Omental fat pad (tissue), 4 donors: ENCODE measurements around the gene FAM228B. TPM values are rescaled to one million over a fixed set of nuclear protein-coding genes. Genes with fewer than 3 reads are reported as not detected.
"Not testable (repeated sequence)": the region's sequence is repeated elsewhere in the genome, so short reads cannot be mapped to it uniquely, and the experiment has no call there.

ENCODE experiments used
- ATAC-seq: fragments of 150-250 bp; one replicate; pipeline ENCODE4 v1.9.1; 2016; ENCODE audit warnings: mild to moderate bottlenecking, moderate library complexity; ENCODE audit not compliant: low FRiP score
- DNase-seq: peaks from one replicate; pipeline ENCODE4 v3.0.0-alpha.2; 2019; ENCODE audit warnings: low spot score
- total RNA-seq, 4 donors: library from RNA; depleted of rRNA; stranded (reverse); fragments of >200 nt; gene quantifications; one replicate each; pipeline ENCODE4 v1.1.0, GENCODE V29; 2016
- TF ChIP-seq, protein P1 (sequence below), 3 donors: fragments of 450-650 bp; IDR thresholded peaks; one replicate each; pipeline ENCODE4 v1.5.1; 2016 to 2017; ENCODE audit warnings: antibody characterized with exemption in 3 of 3, mild to moderate bottlenecking in 3 of 3, moderate library complexity in 2 of 3

FAM228B gene
- total RNA-seq, 4 donors from 2014 or later: 13.4 to 21.8 (median 17.0) TPM

GRCh38 chr2:24132543-24132942 lies 9.3 kb downstream of the FAM228B start:
- TF ChIP-seq, protein P1, sequence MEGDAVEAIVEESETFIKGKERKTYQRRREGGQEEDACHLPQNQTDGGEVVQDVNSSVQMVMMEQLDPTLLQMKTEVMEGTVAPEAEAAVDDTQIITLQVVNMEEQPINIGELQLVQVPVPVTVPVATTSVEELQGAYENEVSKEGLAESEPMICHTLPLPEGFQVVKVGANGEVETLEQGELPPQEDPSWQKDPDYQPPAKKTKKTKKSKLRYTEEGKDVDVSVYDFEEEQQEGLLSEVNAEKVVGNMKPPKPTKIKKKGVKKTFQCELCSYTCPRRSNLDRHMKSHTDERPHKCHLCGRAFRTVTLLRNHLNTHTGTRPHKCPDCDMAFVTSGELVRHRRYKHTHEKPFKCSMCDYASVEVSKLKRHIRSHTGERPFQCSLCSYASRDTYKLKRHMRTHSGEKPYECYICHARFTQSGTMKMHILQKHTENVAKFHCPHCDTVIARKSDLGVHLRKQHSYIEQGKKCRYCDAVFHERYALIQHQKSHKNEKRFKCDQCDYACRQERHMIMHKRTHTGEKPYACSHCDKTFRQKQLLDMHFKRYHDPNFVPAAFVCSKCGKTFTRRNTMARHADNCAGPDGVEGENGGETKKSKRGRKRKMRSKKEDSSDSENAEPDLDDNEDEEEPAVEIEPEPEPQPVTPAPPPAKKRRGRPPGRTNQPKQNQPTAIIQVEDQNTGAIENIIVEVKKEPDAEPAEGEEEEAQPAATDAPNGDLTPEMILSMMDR (IDR thresholded peaks at IDR 0.05): no peak
- DNase-seq (no peak), ATAC-seq (no peak)

DNA sequence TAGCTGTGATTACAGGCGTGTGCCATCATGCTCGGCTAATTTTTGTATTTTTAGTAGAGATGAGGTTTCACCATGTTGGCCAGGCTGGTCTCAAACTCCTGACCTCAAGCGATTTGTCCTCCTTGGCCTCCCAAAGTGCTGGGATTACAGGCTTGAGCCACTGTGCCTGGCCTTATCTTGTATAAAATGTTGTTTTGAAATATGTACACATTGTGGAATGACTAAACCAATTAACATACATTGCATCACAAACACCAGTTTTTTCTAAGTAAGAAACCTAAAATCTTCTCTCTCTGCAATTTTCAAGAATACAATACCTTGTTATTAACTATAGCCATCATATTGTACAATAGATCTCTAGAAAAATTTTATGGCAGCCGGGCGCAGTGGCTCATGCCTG lies 17.0 kb downstream of the FAM228B start:
- ATAC-seq, DNase-seq: not testable (repeated sequence)

- TF ChIP-seq, protein P1 (IDR thresholded peaks at IDR 0.05): no peak
- DNase-seq (no peak), ATAC-seq (no peak)
Observed at GRCh38 chr2:24147364-24147763, 24.1 kb downstream of the FAM228B start.

GRCh38 chr2:24152413-24153197 lies 29.3 kb downstream of the FAM228B start:
- DNase-seq: no peak
- TF ChIP-seq, protein P1 (IDR thresholded peaks at IDR 0.05): no peak
- ATAC-seq: no peak

DNA sequence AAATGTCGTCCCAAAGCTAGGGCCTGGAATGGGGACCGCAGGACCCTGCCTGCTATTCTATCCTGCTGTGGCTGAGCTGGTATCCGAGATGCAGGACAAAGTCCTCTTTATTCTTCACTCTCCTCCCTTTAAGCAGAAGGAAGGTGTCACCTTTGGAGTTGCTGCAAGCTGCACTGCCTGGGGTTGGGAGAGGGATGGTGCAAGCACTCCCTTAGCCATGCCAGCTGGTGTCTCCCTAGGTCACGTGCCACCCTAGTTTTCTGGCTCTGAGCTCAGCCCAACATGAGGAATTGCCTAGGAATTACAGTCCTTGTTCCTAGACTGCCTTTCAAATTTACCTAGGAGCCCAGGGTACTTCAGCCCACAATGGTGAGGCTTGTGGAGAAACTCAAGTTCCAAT lies 30.2 kb downstream of the FAM228B start:
- DNase-seq: no peak
- TF ChIP-seq, protein P1 (IDR thresholded peaks at IDR 0.05): no peak
- ATAC-seq: no peak

DNA sequence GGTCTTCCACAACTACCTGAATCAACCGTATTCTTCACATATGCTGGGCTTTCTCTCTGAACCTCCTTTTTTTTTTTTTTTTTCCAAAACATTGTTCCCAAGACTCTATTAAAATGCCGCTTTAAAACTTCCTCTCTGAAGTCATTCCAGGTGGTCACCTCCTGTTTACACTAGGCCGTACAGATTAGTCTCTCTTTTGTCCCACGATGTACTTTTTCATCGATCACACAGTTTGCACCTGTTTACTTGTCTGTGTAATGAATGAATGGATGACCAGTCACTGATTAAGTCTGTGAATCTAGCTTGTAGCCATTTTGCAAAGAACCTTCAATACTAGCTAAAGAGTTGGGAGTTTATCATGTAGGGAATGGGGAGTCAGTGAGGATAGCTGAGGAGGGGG lies 34.9 kb downstream of the FAM228B start:
- DNase-seq (no peak), ATAC-seq (no peak)
- TF ChIP-seq, protein P1 (IDR thresholded peaks at IDR 0.05): no peak

DNA sequence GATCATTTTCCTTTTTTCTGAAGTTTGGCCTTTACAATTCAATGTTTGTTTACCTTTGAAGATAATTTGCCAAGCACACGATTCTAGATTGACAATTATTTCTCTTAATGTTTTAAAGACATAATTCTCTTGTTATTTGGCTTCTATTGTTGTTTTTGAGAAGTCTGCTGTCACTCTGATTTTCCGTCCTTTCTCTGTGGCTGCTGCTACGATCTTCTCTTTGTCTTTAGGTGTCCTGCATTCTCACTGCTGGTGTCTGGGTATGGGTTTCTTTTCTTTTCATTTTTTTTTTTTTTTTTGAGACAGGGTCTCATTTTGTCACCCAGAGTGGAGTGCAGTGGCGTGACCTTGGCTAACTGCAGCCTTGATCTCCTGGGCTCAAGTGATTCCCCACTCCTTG lies 36.4 kb downstream of the FAM228B start:
- ATAC-seq (no peak), DNase-seq (no peak)
- TF ChIP-seq, protein P1 (IDR thresholded peaks at IDR 0.05): no peak
